Body of pancreas (tissue), 4 donors: ENCODE data around the gene EML6.

Experiments used
- POLR2A ChIP-seq, 3 donors: fragments of 450-650 bp; IDR thresholded peaks; one replicate each; pipeline ENCODE4 v1.6.1; 2016; ENCODE audit warnings: antibody characterized with exemption in 3 of 3, mild to moderate bottlenecking in 2 of 3
- TF ChIP-seq, protein P1 (sequence below), 7 experiments: fragments of 450-650 bp in 4 of 7; fragments of 200-600 bp in 3 of 7; sonication (generic) in 3 of 7; IDR thresholded peaks; one replicate each; pipeline ENCODE4 v1.5.1; 2016 to 2019; ENCODE audit warnings: antibody characterized with exemption in 7 of 7

DNA sequence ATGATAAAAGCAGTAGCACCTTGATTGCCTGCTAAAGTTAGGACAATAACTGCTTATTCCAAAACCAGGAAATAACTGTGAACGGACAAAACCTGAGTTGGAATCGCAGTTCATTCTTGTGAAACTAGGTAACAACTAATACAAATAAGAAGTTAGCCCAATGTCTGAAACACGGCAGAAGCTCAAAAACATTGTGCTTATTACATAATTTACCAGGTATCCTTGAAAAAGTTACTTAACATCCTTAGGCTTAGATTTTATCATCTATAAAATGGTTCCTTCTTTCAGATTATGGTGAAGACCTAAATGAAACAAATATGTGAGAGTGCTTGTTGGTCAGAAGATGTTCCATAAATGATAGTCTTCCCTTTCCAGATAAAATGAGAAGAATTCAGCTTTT, 294.4 kb downstream of the EML6 start:
- TF ChIP-seq, protein P1, sequence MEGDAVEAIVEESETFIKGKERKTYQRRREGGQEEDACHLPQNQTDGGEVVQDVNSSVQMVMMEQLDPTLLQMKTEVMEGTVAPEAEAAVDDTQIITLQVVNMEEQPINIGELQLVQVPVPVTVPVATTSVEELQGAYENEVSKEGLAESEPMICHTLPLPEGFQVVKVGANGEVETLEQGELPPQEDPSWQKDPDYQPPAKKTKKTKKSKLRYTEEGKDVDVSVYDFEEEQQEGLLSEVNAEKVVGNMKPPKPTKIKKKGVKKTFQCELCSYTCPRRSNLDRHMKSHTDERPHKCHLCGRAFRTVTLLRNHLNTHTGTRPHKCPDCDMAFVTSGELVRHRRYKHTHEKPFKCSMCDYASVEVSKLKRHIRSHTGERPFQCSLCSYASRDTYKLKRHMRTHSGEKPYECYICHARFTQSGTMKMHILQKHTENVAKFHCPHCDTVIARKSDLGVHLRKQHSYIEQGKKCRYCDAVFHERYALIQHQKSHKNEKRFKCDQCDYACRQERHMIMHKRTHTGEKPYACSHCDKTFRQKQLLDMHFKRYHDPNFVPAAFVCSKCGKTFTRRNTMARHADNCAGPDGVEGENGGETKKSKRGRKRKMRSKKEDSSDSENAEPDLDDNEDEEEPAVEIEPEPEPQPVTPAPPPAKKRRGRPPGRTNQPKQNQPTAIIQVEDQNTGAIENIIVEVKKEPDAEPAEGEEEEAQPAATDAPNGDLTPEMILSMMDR (IDR thresholded peaks at IDR 0.05): no peak
- no peak for TF ChIP-seq POLR2A (IDR thresholded peaks at IDR 0.05)
